Endodermal cell (in vitro differentiated cells): ENCODE results near the gene BSCL2. TPM values are rescaled to one million over a fixed set of nuclear protein-coding genes. Genes with fewer than 3 reads are reported as not detected.

Experiments used
- DNase-seq: peaks from one replicate; pipeline ENCODE4 v3.0.0-alpha.2; 2017
- H3K27ac ChIP-seq: 2 replicates; pipeline ENCODE4 v1.5.1; 2013; ENCODE audit warnings: mild to moderate bottlenecking, low read depth, low read length, moderate library complexity
- H3K27me3 ChIP-seq: 2 replicates; pipeline ENCODE4 v1.6.1; 2013; ENCODE audit warnings: mild to moderate bottlenecking, low read length, moderate library complexity; ENCODE audit not compliant: insufficient read depth, control insufficient read depth, poor library complexity, severe bottlenecking
- H3K36me3 ChIP-seq: 2 replicates; pipeline ENCODE4 v1.7.0; 2013; ENCODE audit warnings: mild to moderate bottlenecking, low read length, moderate library complexity; ENCODE audit not compliant: control insufficient read depth, insufficient read depth
- H3K4me1 ChIP-seq: one replicate; pipeline ENCODE4 v1.7.0; 2013; ENCODE audit warnings: low read length; ENCODE audit not compliant: control insufficient read depth, insufficient read depth
- H3K4me3 ChIP-seq: 2 replicates; pipeline ENCODE4 v1.5.1; 2013; ENCODE audit warnings: mild to moderate bottlenecking, low read length, moderate library complexity
- H3K9ac ChIP-seq: 2 replicates; pipeline ENCODE4 v1.6.1; 2013; ENCODE audit warnings: mild to moderate bottlenecking, low read length, moderate library complexity; ENCODE audit not compliant: poor library complexity, severe bottlenecking; ENCODE audit errors: extremely low read depth
- H3K9me3 ChIP-seq: 2 replicates; pipeline ENCODE4 v1.6.1; 2013; ENCODE audit warnings: mild to moderate bottlenecking, low read length, moderate library complexity; ENCODE audit not compliant: control insufficient read depth
- H3K27ac Mint-ChIP-seq: 2 replicates; pipeline ENCODE4 v1.8.0; 2020; ENCODE audit warnings: mixed read lengths
- H3K27me3 Mint-ChIP-seq: 2 replicates; pipeline ENCODE4 v1.8.0; 2021; ENCODE audit warnings: mild to moderate bottlenecking, mixed read lengths; ENCODE audit not compliant: insufficient read depth
- H3K36me3 Mint-ChIP-seq: 2 replicates; pipeline ENCODE4 v1.8.0; 2020; ENCODE audit warnings: low read depth, mixed read lengths
- H3K4me1 Mint-ChIP-seq: 2 replicates; pipeline ENCODE4 v1.8.0; 2020; ENCODE audit warnings: mixed read lengths
- H3K4me3 Mint-ChIP-seq: 2 replicates; pipeline ENCODE4 v1.8.0; 2020; ENCODE audit warnings: mild to moderate bottlenecking, moderate library complexity, mixed read lengths
- H3K9me3 Mint-ChIP-seq: 2 replicates; pipeline ENCODE4 v1.8.0; 2020; ENCODE audit warnings: mild to moderate bottlenecking, mixed read lengths
- CTCF ChIP-seq: fragments of 200-600 bp; sonication (generic); conservative IDR thresholded peaks from 2 replicates; pipeline ENCODE4 v1.5.0; 2021; ENCODE audit warnings: antibody characterized with exemption, mild to moderate bottlenecking
- WGBS, 2 experiments: methylation state at CpG; one replicate each; pipeline versions ENCODE4 v1.1.5 to v1.1.7; 2013; ENCODE audit warnings: missing lambda C conversion rate in 2 of 2, mixed read lengths in 1 of 2; ENCODE audit not compliant: insufficient coverage in 1 of 2, insufficient read length in 1 of 2; 5-methylcytosine and 5-hydroxymethylcytosine counted together
- total RNA-seq, 2 donors: library from RNA; stranded (reverse); fragmentation: NEBNext Ultra II Directional in 1 of 2; extraction: Animal tissue kit (Norgen Biotek cat#: 25700) in 1 of 2; gene quantifications; 2 replicates in 1 of 2; 3 replicates in 1 of 2; pipeline ENCODE4 v1.2.1, GENCODE V29; 2021

The BSCL2 gene
- total RNA-seq, 2 donors from 2014 or later = 68.6 to 77.2 TPM

GRCh38 chr11:62680825-62681240 lies 26.4 kb downstream of the BSCL2 start:
- Mint-ChIP-seq H3K4me3 (no peak overlapping the region), H3K27ac (peak overlapping the region; percentile 53), H3K9me3 (no peaks in the 10 kb centered on the region), H3K36me3 (peaks cover 22% of the 10 kb centered on the region), H3K4me1 (peaks cover 16% of the 10 kb centered on the region), H3K27me3 (no peaks in the 10 kb centered on the region)
- H3K9ac ChIP-seq = no peak overlapping the region
- peaks cover 7% of the 10 kb centered on the region for H3K4me1 ChIP-seq
- WGBS, 2 experiments = 84 to 87% methylated on average over 3 to 4 of the region's 4 CpGs
- no peaks in the 10 kb centered on the region for H3K27me3 ChIP-seq
- H3K36me3 ChIP-seq = peaks cover 18% of the 10 kb centered on the region
- H3K4me3 ChIP-seq = no peak overlapping the region
- peak; percentile 58 for TF ChIP-seq CTCF
- DNase-seq = peak; percentile 58
- H3K9me3 ChIP-seq = no peaks in the 10 kb centered on the region
- H3K27ac ChIP-seq = no peak overlapping the region

- Histone ChIP-seq H3K4me1 (peaks cover 7% of the 10 kb centered on the region), H3K9ac (peak within 1 kb of the TSS; percentile 82), H3K27ac (peak within 1 kb of the TSS; percentile 71), H3K9me3 (no peaks in the 10 kb centered on the region), H3K4me3 (peak within 1 kb of the TSS; percentile 94), H3K36me3 (peaks cover 29% of the 10 kb centered on the region), H3K27me3 (no peaks in the 10 kb centered on the region)
- peaks cover 16% of the 10 kb centered on the region for H3K4me1 Mint-ChIP-seq
- H3K27me3 Mint-ChIP-seq = no peaks in the 10 kb centered on the region
- WGBS, 2 experiments = 3 to 10% methylated on average over 28 to 54 of the region's 55 CpGs
- H3K4me3 Mint-ChIP-seq = peak within 1 kb of the TSS; percentile 84
- DNase-seq = peak; percentile 93
- peak within 1 kb of the TSS; percentile 91 for H3K27ac Mint-ChIP-seq
- no peak for TF ChIP-seq CTCF
- H3K36me3 Mint-ChIP-seq = peaks cover 30% of the 10 kb centered on the region
- H3K9me3 Mint-ChIP-seq = no peaks in the 10 kb centered on the region
Measured at GRCh38 chr11:62678770-62679696, 28.2 kb downstream of the BSCL2 start, which contains the start of gene UBXN1. TSS of gene UBXN1 (minus strand) at chr11:62679073. CDS start at chr11:62678923, 150 bp downstream.

GRCh38 chr11:62678433-62678769 lies 28.8 kb downstream of the BSCL2 start:
- no peak for DNase-seq
- WGBS, 2 experiments = 7 to 14% methylated on average over 10 to 16 of the region's 16 CpGs
- Mint-ChIP-seq H3K27me3 (no peaks in the 10 kb centered on the region), H3K27ac (peak overlapping the region; percentile 91), H3K4me3 (peak overlapping the region; percentile 84), H3K4me1 (peaks cover 16% of the 10 kb centered on the region), H3K36me3 (peaks cover 33% of the 10 kb centered on the region), H3K9me3 (no peaks in the 10 kb centered on the region)
- Histone ChIP-seq H3K4me1 (peaks cover 7% of the 10 kb centered on the region), H3K27me3 (no peaks in the 10 kb centered on the region), H3K36me3 (peaks cover 34% of the 10 kb centered on the region), H3K4me3 (peak overlapping the region; percentile 94), H3K9ac (peak overlapping the region; percentile 82), H3K9me3 (no peaks in the 10 kb centered on the region), H3K27ac (peak overlapping the region; percentile 71)
- TF ChIP-seq CTCF = no peak
